Measurements from ENCODE around the gene SPRR4. TPM values are rescaled to one million over a fixed set of nuclear protein-coding genes. Genes with fewer than 3 reads are reported as not detected.

The SPRR4 gene
- total and polyA plus RNA-seq, 2 experiments from 2014 or later: not detected

DNA sequence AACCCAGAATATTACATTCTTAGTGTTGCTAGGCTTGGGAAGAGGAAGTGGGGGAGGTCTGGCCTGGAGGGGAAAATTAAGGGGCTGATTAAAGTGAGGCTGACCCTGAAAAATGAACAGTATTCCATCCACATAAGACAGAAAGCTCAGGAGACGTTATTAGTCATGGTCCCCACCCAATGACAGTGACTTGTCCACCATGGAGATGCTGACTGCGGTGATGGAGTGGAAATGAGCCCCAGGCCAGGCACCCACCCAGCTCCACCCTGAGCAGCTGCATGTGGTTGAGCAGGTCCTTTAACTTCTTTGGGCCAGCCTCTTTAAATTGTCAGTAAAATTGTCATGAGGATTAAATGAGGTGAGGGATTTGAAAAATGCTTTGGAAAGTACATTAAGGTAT is 1.4 kb upstream of the SPRR4 start:
- H3K4me3 ChIP-seq: no peak overlapping the region
- DNase-seq (ENCODE audit: low spot score) (no peak), ATAC-seq (no peak)
- TF ChIP-seq ZNF331 (CRISPR knock-in tag; IDR thresholded peaks at IDR 0.05; ENCODE audit: low read depth) (no peak), EZH2phosphoT487 (IDR thresholded peaks at IDR 0.05; ENCODE audit: unreplicated experiment) (no peak), JUNB (IDR thresholded peaks at IDR 0.05; ENCODE audit: unreplicated experiment) (no peak), EZH2 (IDR thresholded peaks at IDR 0.05; ENCODE audit: low read depth, unreplicated experiment) (no peak), CREB1 (CRISPR knock-in tag; IDR thresholded peaks at IDR 0.05; ENCODE audit: low read depth) (no peak), NANOG (IDR thresholded peaks at IDR 0.05; ENCODE audit: borderline replicate concordance) (no peak), ZNF114 (CRISPR knock-in tag; IDR thresholded peaks at IDR 0.05) (no peak), POLR2AphosphoS5 (IDR thresholded peaks at IDR 0.05; ENCODE audit: low read depth) (no peak), STAT1 (IDR thresholded peaks at IDR 0.05; ENCODE audit: unreplicated experiment) (no peak)
- TF ChIP-seq, protein P1, sequence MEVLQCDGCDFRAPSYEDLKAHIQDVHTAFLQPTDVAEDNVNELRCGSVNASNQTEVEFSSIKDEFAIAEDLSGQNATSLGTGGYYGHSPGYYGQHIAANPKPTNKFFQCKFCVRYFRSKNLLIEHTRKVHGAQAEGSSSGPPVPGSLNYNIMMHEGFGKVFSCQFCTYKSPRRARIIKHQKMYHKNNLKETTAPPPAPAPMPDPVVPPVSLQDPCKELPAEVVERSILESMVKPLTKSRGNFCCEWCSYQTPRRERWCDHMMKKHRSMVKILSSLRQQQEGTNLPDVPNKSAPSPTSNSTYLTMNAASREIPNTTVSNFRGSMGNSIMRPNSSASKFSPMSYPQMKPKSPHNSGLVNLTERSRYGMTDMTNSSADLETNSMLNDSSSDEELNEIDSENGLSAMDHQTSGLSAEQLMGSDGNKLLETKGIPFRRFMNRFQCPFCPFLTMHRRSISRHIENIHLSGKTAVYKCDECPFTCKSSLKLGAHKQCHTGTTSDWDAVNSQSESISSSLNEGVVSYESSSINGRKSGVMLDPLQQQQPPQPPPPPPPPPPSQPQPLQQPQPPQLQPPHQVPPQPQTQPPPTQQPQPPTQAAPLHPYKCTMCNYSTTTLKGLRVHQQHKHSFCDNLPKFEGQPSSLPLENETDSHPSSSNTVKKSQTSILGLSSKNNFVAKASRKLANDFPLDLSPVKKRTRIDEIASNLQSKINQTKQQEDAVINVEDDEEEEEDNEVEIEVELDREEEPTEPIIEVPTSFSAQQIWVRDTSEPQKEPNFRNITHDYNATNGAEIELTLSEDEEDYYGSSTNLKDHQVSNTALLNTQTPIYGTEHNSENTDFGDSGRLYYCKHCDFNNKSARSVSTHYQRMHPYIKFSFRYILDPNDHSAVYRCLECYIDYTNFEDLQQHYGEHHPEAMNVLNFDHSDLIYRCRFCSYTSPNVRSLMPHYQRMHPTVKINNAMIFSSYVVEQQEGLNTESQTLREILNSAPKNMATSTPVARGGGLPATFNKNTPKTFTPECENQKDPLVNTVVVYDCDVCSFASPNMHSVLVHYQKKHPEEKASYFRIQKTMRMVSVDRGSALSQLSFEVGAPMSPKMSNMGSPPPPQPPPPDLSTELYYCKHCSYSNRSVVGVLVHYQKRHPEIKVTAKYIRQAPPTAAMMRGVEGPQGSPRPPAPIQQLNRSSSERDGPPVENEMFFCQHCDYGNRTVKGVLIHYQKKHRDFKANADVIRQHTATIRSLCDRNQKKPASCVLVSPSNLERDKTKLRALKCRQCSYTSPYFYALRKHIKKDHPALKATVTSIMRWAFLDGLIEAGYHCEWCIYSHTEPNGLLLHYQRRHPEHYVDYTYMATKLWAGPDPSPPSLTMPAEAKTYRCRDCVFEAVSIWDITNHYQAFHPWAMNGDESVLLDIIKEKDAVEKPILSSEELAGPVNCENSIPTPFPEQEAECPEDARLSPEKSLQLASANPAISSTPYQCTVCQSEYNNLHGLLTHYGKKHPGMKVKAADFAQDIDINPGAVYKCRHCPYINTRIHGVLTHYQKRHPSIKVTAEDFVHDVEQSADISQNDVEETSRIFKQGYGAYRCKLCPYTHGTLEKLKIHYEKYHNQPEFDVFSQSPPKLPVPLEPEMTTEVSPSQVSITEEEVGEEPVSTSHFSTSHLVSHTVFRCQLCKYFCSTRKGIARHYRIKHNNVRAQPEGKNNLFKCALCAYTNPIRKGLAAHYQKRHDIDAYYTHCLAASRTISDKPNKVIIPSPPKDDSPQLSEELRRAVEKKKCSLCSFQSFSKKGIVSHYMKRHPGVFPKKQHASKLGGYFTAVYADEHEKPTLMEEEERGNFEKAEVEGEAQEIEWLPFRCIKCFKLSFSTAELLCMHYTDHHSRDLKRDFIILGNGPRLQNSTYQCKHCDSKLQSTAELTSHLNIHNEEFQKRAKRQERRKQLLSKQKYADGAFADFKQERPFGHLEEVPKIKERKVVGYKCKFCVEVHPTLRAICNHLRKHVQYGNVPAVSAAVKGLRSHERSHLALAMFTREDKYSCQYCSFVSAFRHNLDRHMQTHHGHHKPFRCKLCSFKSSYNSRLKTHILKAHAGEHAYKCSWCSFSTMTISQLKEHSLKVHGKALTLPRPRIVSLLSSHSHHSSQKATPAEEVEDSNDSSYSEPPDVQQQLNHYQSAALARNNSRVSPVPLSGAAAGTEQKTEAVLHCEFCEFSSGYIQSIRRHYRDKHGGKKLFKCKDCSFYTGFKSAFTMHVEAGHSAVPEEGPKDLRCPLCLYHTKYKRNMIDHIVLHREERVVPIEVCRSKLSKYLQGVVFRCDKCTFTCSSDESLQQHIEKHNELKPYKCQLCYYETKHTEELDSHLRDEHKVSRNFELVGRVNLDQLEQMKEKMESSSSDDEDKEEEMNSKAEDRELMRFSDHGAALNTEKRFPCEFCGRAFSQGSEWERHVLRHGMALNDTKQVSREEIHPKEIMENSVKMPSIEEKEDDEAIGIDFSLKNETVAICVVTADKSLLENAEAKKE (CRISPR knock-in tag; IDR thresholded peaks at IDR 0.05): no peak
- TF ChIP-seq, protein P2, sequence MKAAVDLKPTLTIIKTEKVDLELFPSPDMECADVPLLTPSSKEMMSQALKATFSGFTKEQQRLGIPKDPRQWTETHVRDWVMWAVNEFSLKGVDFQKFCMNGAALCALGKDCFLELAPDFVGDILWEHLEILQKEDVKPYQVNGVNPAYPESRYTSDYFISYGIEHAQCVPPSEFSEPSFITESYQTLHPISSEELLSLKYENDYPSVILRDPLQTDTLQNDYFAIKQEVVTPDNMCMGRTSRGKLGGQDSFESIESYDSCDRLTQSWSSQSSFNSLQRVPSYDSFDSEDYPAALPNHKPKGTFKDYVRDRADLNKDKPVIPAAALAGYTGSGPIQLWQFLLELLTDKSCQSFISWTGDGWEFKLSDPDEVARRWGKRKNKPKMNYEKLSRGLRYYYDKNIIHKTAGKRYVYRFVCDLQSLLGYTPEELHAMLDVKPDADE (IDR thresholded peaks at IDR 0.05): no peak
- TF ChIP-seq, protein P3, sequence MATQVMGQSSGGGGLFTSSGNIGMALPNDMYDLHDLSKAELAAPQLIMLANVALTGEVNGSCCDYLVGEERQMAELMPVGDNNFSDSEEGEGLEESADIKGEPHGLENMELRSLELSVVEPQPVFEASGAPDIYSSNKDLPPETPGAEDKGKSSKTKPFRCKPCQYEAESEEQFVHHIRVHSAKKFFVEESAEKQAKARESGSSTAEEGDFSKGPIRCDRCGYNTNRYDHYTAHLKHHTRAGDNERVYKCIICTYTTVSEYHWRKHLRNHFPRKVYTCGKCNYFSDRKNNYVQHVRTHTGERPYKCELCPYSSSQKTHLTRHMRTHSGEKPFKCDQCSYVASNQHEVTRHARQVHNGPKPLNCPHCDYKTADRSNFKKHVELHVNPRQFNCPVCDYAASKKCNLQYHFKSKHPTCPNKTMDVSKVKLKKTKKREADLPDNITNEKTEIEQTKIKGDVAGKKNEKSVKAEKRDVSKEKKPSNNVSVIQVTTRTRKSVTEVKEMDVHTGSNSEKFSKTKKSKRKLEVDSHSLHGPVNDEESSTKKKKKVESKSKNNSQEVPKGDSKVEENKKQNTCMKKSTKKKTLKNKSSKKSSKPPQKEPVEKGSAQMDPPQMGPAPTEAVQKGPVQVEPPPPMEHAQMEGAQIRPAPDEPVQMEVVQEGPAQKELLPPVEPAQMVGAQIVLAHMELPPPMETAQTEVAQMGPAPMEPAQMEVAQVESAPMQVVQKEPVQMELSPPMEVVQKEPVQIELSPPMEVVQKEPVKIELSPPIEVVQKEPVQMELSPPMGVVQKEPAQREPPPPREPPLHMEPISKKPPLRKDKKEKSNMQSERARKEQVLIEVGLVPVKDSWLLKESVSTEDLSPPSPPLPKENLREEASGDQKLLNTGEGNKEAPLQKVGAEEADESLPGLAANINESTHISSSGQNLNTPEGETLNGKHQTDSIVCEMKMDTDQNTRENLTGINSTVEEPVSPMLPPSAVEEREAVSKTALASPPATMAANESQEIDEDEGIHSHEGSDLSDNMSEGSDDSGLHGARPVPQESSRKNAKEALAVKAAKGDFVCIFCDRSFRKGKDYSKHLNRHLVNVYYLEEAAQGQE (IDR thresholded peaks at IDR 0.05; ENCODE audit: unreplicated experiment): no peak
- TF ChIP-seq, protein P4, sequence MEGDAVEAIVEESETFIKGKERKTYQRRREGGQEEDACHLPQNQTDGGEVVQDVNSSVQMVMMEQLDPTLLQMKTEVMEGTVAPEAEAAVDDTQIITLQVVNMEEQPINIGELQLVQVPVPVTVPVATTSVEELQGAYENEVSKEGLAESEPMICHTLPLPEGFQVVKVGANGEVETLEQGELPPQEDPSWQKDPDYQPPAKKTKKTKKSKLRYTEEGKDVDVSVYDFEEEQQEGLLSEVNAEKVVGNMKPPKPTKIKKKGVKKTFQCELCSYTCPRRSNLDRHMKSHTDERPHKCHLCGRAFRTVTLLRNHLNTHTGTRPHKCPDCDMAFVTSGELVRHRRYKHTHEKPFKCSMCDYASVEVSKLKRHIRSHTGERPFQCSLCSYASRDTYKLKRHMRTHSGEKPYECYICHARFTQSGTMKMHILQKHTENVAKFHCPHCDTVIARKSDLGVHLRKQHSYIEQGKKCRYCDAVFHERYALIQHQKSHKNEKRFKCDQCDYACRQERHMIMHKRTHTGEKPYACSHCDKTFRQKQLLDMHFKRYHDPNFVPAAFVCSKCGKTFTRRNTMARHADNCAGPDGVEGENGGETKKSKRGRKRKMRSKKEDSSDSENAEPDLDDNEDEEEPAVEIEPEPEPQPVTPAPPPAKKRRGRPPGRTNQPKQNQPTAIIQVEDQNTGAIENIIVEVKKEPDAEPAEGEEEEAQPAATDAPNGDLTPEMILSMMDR (conservative IDR thresholded peaks at IDR 0.05; ENCODE audit: low read depth in 2 of 2): no peak
- H3K36me3 ChIP-seq (ENCODE audit: insufficient read depth): no peaks in the 10 kb centered on the region
- no peaks in the 10 kb centered on the region for H3K36me3 Mint-ChIP-seq (ENCODE audit: low read depth)
- peaks cover 8% of the 10 kb centered on the region; the same call in 1 of the 2 replicates for H3K9me2 ChIP-seq (ENCODE audit: insufficient read depth)
- H3K79me2 ChIP-seq (replicated peaks; ENCODE audit: insufficient read depth): no peaks in the 10 kb centered on the region
- H3F3A ChIP-seq (replicated peaks; ENCODE audit: low read depth): no peaks in the 10 kb centered on the region
- H2AFZ ChIP-seq: no peak overlapping the region
- H4K20me1 ChIP-seq (replicated peaks; ENCODE audit: insufficient read depth): no peaks in the 10 kb centered on the region
- no peak overlapping the region for H3K4me2 ChIP-seq
- H3K27ac Mint-ChIP-seq: no peak overlapping the region
- no peaks in the 10 kb centered on the region for H3K4me1 Mint-ChIP-seq
- H3K4me1 ChIP-seq (ENCODE audit: insufficient read depth): no peaks in the 10 kb centered on the region
- no peak overlapping the region for H3K27ac ChIP-seq (ENCODE audit: low read depth)
- no peak overlapping the region for H3K4me3 Mint-ChIP-seq
- no peaks in the 10 kb centered on the region for H3K9me3 Mint-ChIP-seq
- H3K27me3 Mint-ChIP-seq (ENCODE audit: insufficient read depth, low read depth, poor library complexity): peaks cover 6% of the 10 kb centered on the region
- no peaks in the 10 kb centered on the region for H3K27me3 ChIP-seq (ENCODE audit: insufficient read depth)

Measured in GM23338 (cell line).